Heart right ventricle (tissue), 16 donors: Measurements from ENCODE around the gene DTNB. TPM values are rescaled to one million over a fixed set of nuclear protein-coding genes. Genes with fewer than 3 reads are reported as not detected.

Experiments used
- ATAC-seq, 8 donors: fragments of 200-7000 bp; cut with Tn5 transposase; one replicate each; pipeline ENCODE4 v1.9.1; 2020; ENCODE audit warnings: mild to moderate bottlenecking in 8 of 8, moderate library complexity in 8 of 8, moderate number of reproducible peaks in 1 of 8
- DNase-seq, 2 donors: peaks; one replicate each; pipeline ENCODE4 v3.0.0-alpha.2; 2020
- H3K27ac ChIP-seq, 10 donors: fragments of 200-600 bp; sonication (generic) in 2 of 10; one replicate each; pipeline versions ENCODE4 v1.5.0 to v1.8.0; 2020 to 2022; ENCODE audit warnings: mild to moderate bottlenecking in 3 of 10
- H3K27me3 ChIP-seq, 7 donors: fragments of 200-600 bp; one replicate each; pipeline ENCODE4 v1.8.0; 2021 to 2022; ENCODE audit warnings: mild to moderate bottlenecking in 2 of 7
- H3K36me3 ChIP-seq, 9 donors: fragments of 200-600 bp; sonication (generic) in 1 of 9; one replicate each; pipeline versions ENCODE4 v1.5.0 to v1.8.0; 2020 to 2022; ENCODE audit warnings: mild to moderate bottlenecking in 2 of 9
- H3K4me1 ChIP-seq, 9 donors: fragments of 200-600 bp; sonication (generic) in 1 of 9; one replicate each; pipeline versions ENCODE4 v1.5.0 to v1.8.0; 2020 to 2022; ENCODE audit warnings: mild to moderate bottlenecking in 4 of 9
- H3K4me3 ChIP-seq, 10 donors: fragments of 200-600 bp; sonication (generic) in 2 of 10; one replicate each; pipeline versions ENCODE4 v1.5.0 to v1.8.0; 2020 to 2022; ENCODE audit warnings: mild to moderate bottlenecking in 7 of 10, moderate library complexity in 2 of 10
- H3K9me3 ChIP-seq, 11 donors: fragments of 200-600 bp in 10 of 11; sonication (generic) in 2 of 11; one replicate each; pipeline versions ENCODE4 v1.5.0 to v1.8.0; 2013 to 2022; ENCODE audit warnings: mild to moderate bottlenecking in 2 of 11, control low read depth in 1 of 11, moderate library complexity in 1 of 11
- CTCF ChIP-seq, 9 donors: fragments of 200-600 bp; sonication (generic) in 2 of 9; IDR thresholded peaks; one replicate each; pipeline versions ENCODE4 v1.5.0 to v1.8.0; 2021 to 2022; ENCODE audit warnings: antibody characterized with exemption in 9 of 9, mild to moderate bottlenecking in 5 of 9, moderate library complexity in 1 of 9
- WGBS, 2 donors: extraction: QIAGEN DNeasy Blood & Tissue Kit; methylation state at CpG; one replicate each; pipeline ENCODE4 v1.1.7; 2013; ENCODE audit warnings: inconsistent platforms in 1 of 2; 5-methylcytosine and 5-hydroxymethylcytosine counted together
- intact Hi-C, 10 donors: fragments of 100-400 bp; cut with DNase I; formaldehyde crosslinking; loops; one replicate each; pipeline versions ENCODE4 v1.11.1 to v1.14.2; 2022
- polyA plus RNA-seq, 2 donors: library from polyadenylated mRNA; stranded (reverse); fragments of 200-250 nt; gene quantifications; one replicate each; pipeline ENCODE4 v1.2.3, GENCODE V29; 2013
- total RNA-seq, 10 donors: library from RNA; stranded (reverse); fragmentation: NEBNext Ultra II Directional in 3 of 10; extraction: Animal tissue kit (Norgen Biotek cat#: 25700) in 3 of 10; gene quantifications; one replicate each; pipeline versions ENCODE4 v1.2.1 to v1.2.4, GENCODE V29; 2021 to 2023
- donor health status: Arrhythmogenic right ventricular cardiomyopathy.
- donor health status: ischemic (EF 13 %, LVEDD 7.1; RV severe dilation, severe dysfunction).
- donor health status: healthy with polysubstance abuse.
- donor health status: DM: no; HTN: yes; CAD: no.
- donor health status: DM: no; HTN: no; CAD: no.
- donor health status: ischemic (EF 25% LVEDD 6.9; RV normal size, moderate dysfunction).
- donor health status: ischemic (EF 25% LVEDD 5.7; RV mildly dilated, moderate dysfunction).
- donor health status: healthy.
- donor health status: DM: yes; HTN: yes; CAD: no.
- donor health status: Ischemic cardiomyopathy.
- donor health status: ischemic (EF 35%, LVEDD 5.7; RV mildly dilated, moderate dysfunction).
- donor health status: nonischemic (EF 11% LVEDD 7.7; RV severe dilation, severe dysfunction).
- donor health status: DM: yes; HTN: yes; CAD: no.
- donor health status: PGD.
- donor health status: ischemic (EF 29% LVEDD 5.4; RV normal size, mild dysfunction).
- donor health status: nonischemic (EF 23%, LVEDD 6.1; RV moderate dilation, normal function).

Gene DTNB
- total and polyA plus RNA-seq, 12 donors = 2.8 to 11.3 (median 7.8) TPM

GRCh38 chr2:25377822-25378421 is 295.5 kb downstream of the DTNB start:
- 94 to 97% methylated on average over 22 of the region's 22 CpGs for WGBS, 2 donors
- intact Hi-C loops = loop anchor here in 5 of 10 donors (2.0 to 10.0 kb wide), 5 partner anchors 35 to 147 kb away; partner anchors contain the start of gene DNMT3A (in 1 of the 5)
- ATAC-seq = no peak
- no peak for TF ChIP-seq CTCF (IDR thresholded peaks at IDR 0.05)
- Histone ChIP-seq H3K27me3 (no peaks in the 10 kb centered on the region), H3K36me3 (no peaks in the 10 kb centered on the region), H3K27ac (no peak overlapping the region), H3K4me3 (no peak overlapping the region), H3K9me3 (no peaks in the 10 kb centered on the region), H3K4me1 (peaks cover 6 to 40% (median 14%) of the 10 kb centered on the region in 9 donors)
- DNase-seq = no peak

- peak overlapping the region in 9 of 10 donors; percentile 7 to 44 (median 30) for H3K4me3 ChIP-seq
- ATAC-seq (peak; percentile 95 to 99 (median 98)), DNase-seq (peak; percentile 83 to 88)
- H3K27me3 ChIP-seq = no peaks in the 10 kb centered on the region
- H3K4me1 ChIP-seq = peaks cover 6 to 38% (median 14%) of the 10 kb centered on the region in 9 donors
- H3K27ac ChIP-seq = peak overlapping the region in 3 of 10 donors; percentile 17 to 58 (median 48)
- no peaks in the 10 kb centered on the region for H3K36me3 ChIP-seq
- H3K9me3 ChIP-seq = no peaks in the 10 kb centered on the region
- intact Hi-C loops = loop anchor here in 5 of 10 donors (1.0 to 10.0 kb wide), 6 partner anchors 34 to 148 kb away; partner anchors contain the start of gene DNMT3A (in 1 of the 5)
- 18 to 21% methylated on average over 52 of the region's 52 CpGs for WGBS, 2 donors
- TF ChIP-seq CTCF (IDR thresholded peaks at IDR 0.05) = peak; percentile 90 to 99 (median 97)
Observed at GRCh38 chr2:25376750-25377621, 296.4 kb downstream of the DTNB start.

GRCh38 chr2:25375989-25376545 is 297.3 kb downstream of the DTNB start:
- no peak for TF ChIP-seq CTCF (IDR thresholded peaks at IDR 0.05)
- no peak for DNase-seq
- no peak for ATAC-seq
- H3K36me3 ChIP-seq = no peaks in the 10 kb centered on the region
- H3K27me3 ChIP-seq = no peaks in the 10 kb centered on the region
- H3K9me3 ChIP-seq = no peaks in the 10 kb centered on the region
- H3K4me3 ChIP-seq = peak overlapping the region in 6 of 10 donors; percentile 21 to 44 (median 34)
- H3K4me1 ChIP-seq = peaks cover 6 to 30% (median 14%) of the 10 kb centered on the region in 9 donors
- WGBS, 2 donors = 80% methylated on average over 16 of the region's 16 CpGs
- H3K27ac ChIP-seq = no peak overlapping the region
- intact Hi-C loops = loop anchor here in 5 of 10 donors (1.0 to 10.0 kb wide), 6 partner anchors 33 to 149 kb away; partner anchors contain the start of gene DNMT3A (in 1 of the 5)
